Astrocyte of the cerebellum (primary cell): ENCODE data around the gene WNT3A.

ENCODE experiments used
- DNase-seq: peaks from one replicate; pipeline ENCODE4 v3.0.0-alpha.2; 2011; ENCODE audit warnings: low read depth
- H3K4me3 ChIP-seq: 2 replicates; pipeline ENCODE4 v1.5.1; 2011; ENCODE audit warnings: mild to moderate bottlenecking, low read depth, low read length, moderate library complexity
- CTCF ChIP-seq: IDR thresholded peaks from 2 replicates; pipeline ENCODE4 v1.5.1; 2012; ENCODE audit warnings: low read length, low read depth, moderate library complexity, mild to moderate bottlenecking; ENCODE audit errors: missing control alignments
- in situ Hi-C: cut with HindIII; loops from 2 replicates; pipeline ENCODE4 v1.10.0; 2017; ENCODE audit warnings: low sequenced_read_pairs

Gene WNT3A

GRCh38 chr1:228007801-228008341 lies 1.1 kb downstream of the WNT3A start:
- no peak overlapping the region for H3K4me3 ChIP-seq
- in situ Hi-C loops: no loop called here
- DNase-seq: no peak
- no peak for TF ChIP-seq CTCF

- no peak for DNase-seq
- H3K4me3 ChIP-seq: no peak overlapping the region
- TF ChIP-seq CTCF: no peak
- in situ Hi-C loops: no loop called here
Measured at GRCh38 chr1:228008391-228009115, 1.8 kb downstream of the WNT3A start.

GRCh38 chr1:228009116-228009827 lies 2.5 kb downstream of the WNT3A start:
- no peak overlapping the region for H3K4me3 ChIP-seq
- no peak for TF ChIP-seq CTCF
- in situ Hi-C loops: no loop called here
- DNase-seq: no peak

GRCh38 chr1:228009828-228010775 lies 3.3 kb downstream of the WNT3A start:
- no peak overlapping the region for H3K4me3 ChIP-seq
- in situ Hi-C loops: no loop called here
- no peak for TF ChIP-seq CTCF
- no peak for DNase-seq

GRCh38 chr1:228010921-228011320 lies 4.1 kb downstream of the WNT3A start:
- no peak for TF ChIP-seq CTCF
- in situ Hi-C loops: no loop called here
- H3K4me3 ChIP-seq: no peak overlapping the region
- DNase-seq: no peak

GRCh38 chr1:228011721-228012311 lies 5.0 kb downstream of the WNT3A start:
- no peak for TF ChIP-seq CTCF
- H3K4me3 ChIP-seq: no peak overlapping the region
- in situ Hi-C loops: no loop called here
- no peak for DNase-seq
